Panc1 (cell line): ENCODE results near the gene WDR70. TPM values are rescaled to one million over a fixed set of nuclear protein-coding genes. Genes with fewer than 3 reads are reported as not detected.

Experiments used
- ATAC-seq: fragments of 200-7000 bp; cut with Tn5 transposase; 2 replicates; pipeline ENCODE4 v1.9.1; 2020; ENCODE audit warnings: mild to moderate bottlenecking, moderate library complexity
- BruUV-seq: library from RNA; stranded (reverse); fragments of 400-500 nt; replicated peaks from 2 replicates; lab custom pipeline; 2021; lab: Mats Ljungman, UMichigan
- CTCF ChIA-PET: fragments of 300-600 bp; sonication (Branson Sonifier 250); formaldehyde crosslinking; loops from one replicate; lab custom pipeline; 2022; ENCODE audit warnings: antibody characterized with exemption; lab: Charles Lee
- POLR2A ChIA-PET: fragments of 300-600 bp; sonication (Branson Sonifier 250); formaldehyde crosslinking; loops from one replicate; lab custom pipeline; 2022; ENCODE audit warnings: antibody characterized with exemption; lab: Charles Lee
- DNase-seq: peaks from one replicate; pipeline ENCODE4 v3.0.0-alpha.2; 2010; ENCODE audit warnings: low read depth, low spot score
- H3K27ac ChIP-seq: 2 replicates; pipeline ENCODE4 v1.5.1; 2011; ENCODE audit warnings: mild to moderate bottlenecking, low read length, inconsistent platforms
- H3K27me3 ChIP-seq: fragments of 200-500 bp; sonication (Bioruptor generic); 2 replicates; pipeline ENCODE4 v1.6.0; 2014; ENCODE audit warnings: low read length, inconsistent platforms; ENCODE audit not compliant: control insufficient read depth, insufficient read depth
- H3K36me3 ChIP-seq: fragments of 200-500 bp; sonication (Bioruptor generic); 2 replicates; pipeline ENCODE4 v1.5.1; 2014; ENCODE audit warnings: inconsistent platforms, mild to moderate bottlenecking, low read length, moderate library complexity; ENCODE audit not compliant: control insufficient read depth, insufficient read depth
- H3K4me1 ChIP-seq: 2 replicates; pipeline ENCODE4 v1.5.1; 2011; ENCODE audit warnings: inconsistent platforms, mild to moderate bottlenecking, low read length, moderate library complexity; ENCODE audit not compliant: control insufficient read depth, insufficient read depth
- H3K4me3 ChIP-seq, 2 experiments: 2 replicates each; pipeline ENCODE4 v1.5.1; 2011 to 2012; ENCODE audit warnings: low read depth in 2 of 2, low read length in 2 of 2, mild to moderate bottlenecking in 2 of 2, inconsistent platforms in 1 of 2, moderate library complexity in 1 of 2
- H3K9me3 ChIP-seq: fragments of 200-500 bp; sonication (Bioruptor generic); 2 replicates; pipeline ENCODE4 v1.5.1; 2014; ENCODE audit warnings: low read depth, mild to moderate bottlenecking, inconsistent platforms, low read length, moderate library complexity; ENCODE audit not compliant: control insufficient read depth, insufficient read depth
- CTCF ChIP-seq: fragments of 450-650 bp; IDR thresholded peaks from 2 replicates; pipeline ENCODE4 v1.5.1; 2017; ENCODE audit warnings: mild to moderate bottlenecking
- POLR2AphosphoS5 ChIP-seq: IDR thresholded peaks from 2 replicates; pipeline ENCODE4 v1.6.1; 2012; ENCODE audit warnings: mild to moderate bottlenecking, low read depth, low read length, moderate library complexity
- REST ChIP-seq, 2 experiments: IDR thresholded peaks; 2 replicates each; pipeline ENCODE4 v1.6.1; 2011 to 2012; ENCODE audit warnings: low read depth in 2 of 2, control low read depth in 1 of 2, low read length in 1 of 2, mild to moderate bottlenecking in 1 of 2, moderate library complexity in 1 of 2; ENCODE audit not compliant: insufficient read depth in 1 of 2
- SIN3A ChIP-seq: IDR thresholded peaks from 2 replicates; pipeline ENCODE4 v1.6.1; 2012; ENCODE audit warnings: low read depth, mild to moderate bottlenecking, low read length, moderate library complexity, borderline replicate concordance; ENCODE audit not compliant: insufficient read depth
- TCF7L2 ChIP-seq: IDR thresholded peaks from 2 replicates; pipeline ENCODE4 v1.6.1; 2011; ENCODE audit warnings: mild to moderate bottlenecking, low read depth, low read length, inconsistent platforms
- in situ Hi-C: cut with HindIII; loops from 2 replicates; pipeline ENCODE4 v1.10.0; 2016; ENCODE audit warnings: low sequenced_read_pairs, low pct_unique_long_range_greater_than_20kb
- intact Hi-C: fragments of 100-400 bp; cut with micrococcal nuclease; formaldehyde crosslinking; loops from one replicate; pipeline ENCODE4 v1.10.0; 2022; ENCODE audit not compliant: unreplicated experiment
- total RNA-seq: library from RNA; stranded (reverse); gene quantifications from one replicate; pipeline ENCODE4 v1.2.1, GENCODE V29; 2021; ENCODE audit not compliant: unreplicated experiment

WDR70 gene
- total RNA-seq, 1 experiment from 2014 or later: 29.5 TPM

GRCh38 chr5:37495668-37496347 is 116.7 kb downstream of the WDR70 start:
- intact Hi-C loops: no loop called here

GRCh38 chr5:37496902-37497445 is 117.9 kb downstream of the WDR70 start:
- Histone ChIP-seq H3K4me1 (no peaks in the 10 kb centered on the region), H3K27me3 (no peaks in the 10 kb centered on the region), H3K9me3 (no peaks in the 10 kb centered on the region), H3K36me3 (no peaks in the 10 kb centered on the region), H3K4me3 (no peak overlapping the region), H3K27ac (no peak overlapping the region)
- DNase-seq (no peak), ATAC-seq (no peak)
- intact Hi-C loops (no loop called here), in situ Hi-C loops (no loop called here)
- TF ChIP-seq CTCF (no peak), POLR2AphosphoS5 (no peak), TCF7L2 (no peak), SIN3A (no peak), REST (IDR thresholded peaks at IDR 0.05; ENCODE audit: insufficient read depth in 1 of 2, low read depth in 2 of 2, low read length in 1 of 2) (no peak)
- CTCF ChIA-PET: no interaction called here
- no TSS peak for BruUV-seq
- POLR2A ChIA-PET: interaction anchor here (0.6 kb wide), 1 partner anchor 16 kb away, joined by 3 read pairs; no protein-coding TSS in a partner anchor

More at GRCh38 chr5:37495668-37496347, 116.7 kb downstream of the WDR70 start:
- H3K27me3 ChIP-seq: no peaks in the 10 kb centered on the region
- H3K4me1 ChIP-seq: no peaks in the 10 kb centered on the region
- in situ Hi-C loops: no loop called here
- no peak for ATAC-seq
- ChIA-PET POLR2A (no interaction called here), CTCF (no interaction called here)
- no peak overlapping the region for H3K4me3 ChIP-seq
- BruUV-seq: no TSS peak
- no peak for DNase-seq
- no peaks in the 10 kb centered on the region for H3K36me3 ChIP-seq
- H3K27ac ChIP-seq: no peak overlapping the region
- no peak for TF ChIP-seq SIN3A
- no peak for TF ChIP-seq CTCF
- no peak for TF ChIP-seq REST (IDR thresholded peaks at IDR 0.05; ENCODE audit: insufficient read depth in 1 of 2, low read depth in 2 of 2, low read length in 1 of 2)
- TF ChIP-seq TCF7L2: no peak
- TF ChIP-seq POLR2AphosphoS5: no peak
- H3K9me3 ChIP-seq: no peaks in the 10 kb centered on the region
